HCT116 (cell line): Measurements from ENCODE around the gene DAZAP1.

ENCODE experiments used
- CTCF ChIP-seq, 3 experiments: fragments of 200-600 bp in 1 of 3; sonication (generic) in 1 of 3; IDR thresholded peaks in 2 of 3; conservative IDR thresholded peaks in 1 of 3; 2 replicates each; pipeline ENCODE4 v1.5.1; 2012 to 2017; ENCODE audit warnings: low read depth in 2 of 3, low read length in 2 of 3, antibody characterized with exemption in 1 of 3, borderline replicate concordance in 1 of 3, control low read depth in 1 of 3, mild to moderate bottlenecking in 1 of 3, mixed read lengths in 1 of 3, mixed run types in 1 of 3, moderate library complexity in 1 of 3; ENCODE audit not compliant: insufficient read depth in 1 of 3
- YY1 ChIP-seq: IDR thresholded peaks from 2 replicates; pipeline ENCODE4 v1.6.1; 2011; ENCODE audit warnings: low read length, low read depth, moderate library complexity, mild to moderate bottlenecking; ENCODE audit not compliant: insufficient replicate concordance; ENCODE audit errors: extremely low read depth

GRCh38 chr19:1411255-1412191 lies 4.1 kb downstream of the DAZAP1 start:
- TF ChIP-seq CTCF (IDR thresholded peaks at IDR 0.05 in 2 of 3, conservative IDR thresholded peaks at IDR 0.05 in 1 of 3; ENCODE audit: borderline replicate concordance in 1 of 3, insufficient read depth in 1 of 3, low read depth in 2 of 3, low read length in 2 of 3) (no peak), YY1 (no peak)
